BLaER1 (cell line): ENCODE measurements around the gene MEG3.

ENCODE experiments used
- H3K27ac ChIP-seq: shearing (Covaris generic); formaldehyde crosslinking; 2 replicates; pipeline ENCODE4 v1.8.1; 2022
- H3K27me3 ChIP-seq: shearing (Covaris generic); formaldehyde crosslinking; 2 replicates; pipeline ENCODE4 v1.8.1; 2022
- H3K36me3 ChIP-seq: shearing (Covaris generic); formaldehyde crosslinking; 2 replicates; pipeline ENCODE4 v1.8.1; 2022
- H3K4me1 ChIP-seq: shearing (Covaris generic); formaldehyde crosslinking; 2 replicates; pipeline ENCODE4 v1.8.1; 2022
- H3K4me2 ChIP-seq: shearing (Covaris generic); formaldehyde crosslinking; 2 replicates; pipeline ENCODE4 v1.8.1; 2022
- H3K4me3 ChIP-seq: shearing (Covaris generic); formaldehyde crosslinking; 2 replicates; pipeline ENCODE4 v1.8.1; 2022
- H3K9ac ChIP-seq: shearing (Covaris generic); formaldehyde crosslinking; 2 replicates; pipeline ENCODE4 v1.8.1; 2022
- H3K9me3 ChIP-seq: shearing (Covaris generic); formaldehyde crosslinking; 2 replicates; pipeline ENCODE4 v1.8.1; 2022
- H4K20me1 ChIP-seq: shearing (Covaris generic); formaldehyde crosslinking; 2 replicates; pipeline ENCODE4 v1.8.1; 2022
- Cebpa-rat ChIP-seq: shearing (Covaris generic); IDR thresholded peaks from 2 replicates; pipeline ENCODE4 v1.8.1; 2022

Gene MEG3

DNA sequence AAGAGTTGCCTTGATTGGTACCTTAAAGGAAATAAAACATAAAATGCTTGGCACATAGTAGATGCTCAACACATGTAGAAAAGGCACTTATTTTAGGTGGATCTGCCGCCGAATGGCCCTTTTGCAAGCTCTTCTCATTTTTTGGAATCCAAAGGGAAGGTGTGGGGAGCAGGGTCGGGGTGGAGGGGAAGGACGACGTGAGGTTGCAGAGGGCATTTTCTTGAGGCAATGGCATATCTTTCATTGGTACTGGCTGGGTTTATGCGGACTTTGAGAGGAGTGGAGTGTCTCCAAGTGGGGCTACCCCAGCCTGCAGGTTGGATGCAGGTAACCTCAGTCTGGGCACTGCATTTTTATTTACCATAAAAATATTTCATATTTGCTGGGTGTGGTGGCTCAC lies 69.5 kb downstream of the MEG3 start:
- Histone ChIP-seq H3K4me2 (no peak overlapping the region), H3K4me1 (peaks cover 40% of the 10 kb centered on the region), H3K9ac (no peak overlapping the region), H3K27ac (no peak overlapping the region), H3K36me3 (no peaks in the 10 kb centered on the region), H3K27me3 (peaks cover 7% of the 10 kb centered on the region; the same call in 1 of the 2 replicates), H3K9me3 (no peaks in the 10 kb centered on the region), H3K4me3 (no peak overlapping the region), H4K20me1 (no peaks in the 10 kb centered on the region)
- TF ChIP-seq Cebpa-rat: no peak

DNA sequence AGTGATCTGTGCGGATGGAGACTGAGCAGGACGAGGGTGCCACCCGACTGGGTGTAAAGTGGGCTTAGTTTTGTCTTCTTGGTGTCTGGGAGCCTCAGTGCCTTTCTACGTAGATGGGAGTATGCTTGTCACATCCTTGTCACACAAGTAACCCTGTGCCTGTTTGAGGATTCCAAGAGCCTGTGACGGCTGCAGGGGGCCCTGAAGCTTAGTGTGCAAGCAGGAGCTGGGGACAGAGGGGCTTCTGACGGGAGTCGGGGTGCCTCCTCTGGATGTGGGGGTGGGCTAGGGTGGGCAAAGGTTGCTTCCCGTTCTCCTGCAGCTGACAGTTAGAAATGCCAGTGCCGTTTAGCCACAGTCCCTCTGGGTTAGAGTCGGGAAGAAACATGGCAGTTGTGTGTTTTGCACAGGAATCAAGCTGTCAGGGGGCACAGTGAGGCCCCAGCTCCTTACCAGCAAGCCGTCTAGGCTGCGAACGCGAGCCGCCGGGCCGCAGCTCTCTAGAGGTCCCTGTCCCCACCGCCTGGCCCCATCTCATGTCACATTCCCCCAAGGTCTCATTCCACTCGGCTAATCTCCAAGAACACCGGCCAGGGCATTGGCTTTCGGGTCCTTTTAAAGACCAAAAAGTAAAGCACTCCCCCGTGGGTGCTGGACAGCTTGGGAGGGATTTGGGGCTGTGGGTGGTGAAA lies 70.6 kb downstream of the MEG3 start:
- Histone ChIP-seq H3K4me1 (peaks cover 48% of the 10 kb centered on the region), H3K9me3 (peaks cover 2% of the 10 kb centered on the region; the same call in 1 of the 2 replicates), H3K36me3 (no peaks in the 10 kb centered on the region), H3K4me2 (peak overlapping the region; percentile 30), H3K9ac (no peak overlapping the region), H3K27ac (0 out of 2 replicates have a peak overlapping the region, but pooled peaks have one; percentile 11), H4K20me1 (no peaks in the 10 kb centered on the region), H3K27me3 (peaks cover 9% of the 10 kb centered on the region; the same call in 1 of the 2 replicates), H3K4me3 (no peak overlapping the region)
- no peak for TF ChIP-seq Cebpa-rat

DNA sequence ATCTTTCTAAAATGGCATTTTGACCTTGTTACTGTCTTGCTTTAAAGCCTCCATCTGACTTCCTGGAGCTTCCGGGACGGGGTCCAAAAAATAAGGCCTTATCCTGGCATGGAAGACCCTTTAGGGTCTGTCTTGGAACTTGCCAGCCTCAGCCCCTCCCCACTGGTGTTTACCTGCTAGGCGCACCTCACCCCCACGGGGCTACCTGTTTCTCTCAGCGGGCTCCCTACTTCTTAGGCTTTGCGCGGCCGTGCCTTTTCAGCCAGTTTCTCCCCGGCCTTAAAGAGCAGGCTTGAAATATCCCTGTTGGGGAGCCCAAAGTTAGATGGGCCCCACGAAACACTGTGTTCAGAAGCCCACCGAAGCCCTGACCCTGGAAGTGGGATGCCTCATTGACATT lies 72.5 kb downstream of the MEG3 start:
- Histone ChIP-seq H3K27ac (no peak overlapping the region), H3K9ac (no peak overlapping the region), H3K4me2 (peak overlapping the region; percentile 88; the same call in 1 of the 2 replicates), H3K4me3 (no peak overlapping the region), H3K9me3 (peaks cover 7% of the 10 kb centered on the region; the same call in 1 of the 2 replicates), H4K20me1 (no peaks in the 10 kb centered on the region), H3K4me1 (peaks cover 45% of the 10 kb centered on the region), H3K36me3 (no peaks in the 10 kb centered on the region), H3K27me3 (peaks cover 9% of the 10 kb centered on the region)
- no peak for TF ChIP-seq Cebpa-rat

DNA sequence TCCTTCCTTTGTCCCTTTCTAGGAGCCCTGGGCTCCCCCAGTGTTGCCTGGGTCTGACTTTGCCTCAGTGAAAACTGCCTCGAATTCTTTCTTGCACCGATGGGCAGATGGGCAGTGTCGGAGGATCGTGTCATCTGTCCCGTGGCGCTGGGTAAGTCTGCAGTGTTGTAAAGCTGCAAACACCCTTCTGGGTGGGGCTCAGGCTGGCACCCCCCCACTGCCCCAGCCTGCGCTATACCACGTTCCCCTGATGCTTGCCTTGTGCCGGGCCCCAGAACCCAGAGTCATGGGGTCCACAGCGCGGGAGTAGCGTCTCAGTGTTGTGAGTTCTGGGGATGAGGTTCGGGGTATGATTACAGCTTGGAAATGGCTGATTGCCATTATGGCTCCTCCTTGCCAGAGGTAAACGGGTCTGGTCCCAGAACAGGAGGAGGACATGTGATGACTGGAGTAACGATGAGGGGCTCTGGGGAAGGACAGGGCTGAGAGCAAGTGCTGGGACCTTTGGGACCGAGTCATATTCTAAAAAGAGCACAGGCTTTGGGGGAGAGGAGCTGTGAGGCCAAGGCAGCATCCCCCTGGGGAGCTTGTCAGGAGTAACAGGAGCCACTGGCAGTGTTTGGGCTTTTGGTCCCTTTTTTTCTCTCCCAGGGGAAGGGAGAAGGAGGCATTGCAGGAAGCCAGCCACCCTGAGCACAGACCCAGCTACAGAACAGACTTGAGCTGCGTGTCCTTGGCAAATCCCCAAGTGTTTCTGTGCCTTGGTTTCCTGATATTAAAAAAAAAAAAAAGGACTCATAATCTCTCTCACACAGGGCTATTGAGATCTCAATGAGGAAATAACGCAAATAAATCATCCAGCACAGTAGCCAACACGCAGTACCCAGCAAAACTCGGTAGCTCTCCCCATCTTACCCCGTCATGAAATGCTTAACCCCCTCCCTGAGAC lies 73.3 kb downstream of the MEG3 start:
- Histone ChIP-seq H3K27ac (no peak overlapping the region), H3K4me3 (peak overlapping the region; percentile 11; the same call in 1 of the 2 replicates), H3K36me3 (no peaks in the 10 kb centered on the region), H3K4me1 (peaks cover 42% of the 10 kb centered on the region), H3K27me3 (peaks cover 14% of the 10 kb centered on the region), H3K9me3 (peaks cover 7% of the 10 kb centered on the region; the same call in 1 of the 2 replicates), H4K20me1 (no peaks in the 10 kb centered on the region), H3K4me2 (peak overlapping the region; percentile 88), H3K9ac (0 out of 2 replicates have a peak overlapping the region, but pooled peaks have one; percentile 48)
- no peak for TF ChIP-seq Cebpa-rat

DNA sequence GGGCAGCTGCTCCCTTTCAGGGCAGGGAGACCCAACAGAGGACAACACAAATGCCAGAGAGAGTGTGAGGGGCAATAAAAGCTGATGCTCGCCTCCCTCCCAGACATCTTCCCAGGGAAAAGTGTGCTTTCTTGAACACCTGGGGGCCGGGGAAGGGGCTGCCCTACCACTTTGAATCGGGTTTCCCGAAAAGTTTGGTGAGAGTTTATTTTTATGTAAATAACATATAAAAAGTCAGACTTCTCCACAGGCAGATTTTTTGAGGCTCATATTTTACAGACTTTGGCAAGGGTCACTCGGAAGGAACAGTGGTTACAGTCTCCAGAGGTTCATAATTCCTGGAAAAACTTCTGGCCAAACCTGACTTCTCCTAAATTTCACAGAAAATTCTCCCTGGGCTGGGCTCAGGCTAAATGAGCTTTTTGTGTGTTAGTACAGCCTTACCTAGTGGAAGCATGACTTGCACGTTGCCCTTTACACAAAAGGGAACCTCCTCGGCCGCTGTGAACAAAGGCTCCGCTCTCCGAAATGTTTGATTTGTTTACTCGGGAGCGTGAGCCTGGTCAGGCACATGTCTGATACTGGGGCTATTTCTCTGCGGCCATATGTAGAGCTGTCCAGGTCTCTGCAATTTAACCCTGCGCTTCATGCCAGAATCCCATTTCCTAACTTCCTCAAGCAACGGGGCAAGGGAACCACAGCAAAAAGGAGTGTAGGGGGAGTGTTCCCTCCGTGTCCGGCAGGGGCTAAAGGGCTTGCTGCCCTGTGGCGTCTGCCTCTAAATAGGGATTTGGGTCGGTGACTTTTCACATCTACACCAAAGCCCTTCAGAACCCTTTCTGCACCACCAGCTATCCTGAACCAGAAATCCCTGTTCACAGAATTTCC lies 74.2 kb downstream of the MEG3 start:
- peaks cover 7% of the 10 kb centered on the region; the same call in 1 of the 2 replicates for H3K9me3 ChIP-seq
- H3K36me3 ChIP-seq: no peaks in the 10 kb centered on the region
- H3K4me1 ChIP-seq: peaks cover 42% of the 10 kb centered on the region
- H3K4me2 ChIP-seq: peak overlapping the region; percentile 88
- H3K9ac ChIP-seq: peak overlapping the region; percentile 48
- peak overlapping the region; percentile 42; the same call in 1 of the 2 replicates for H3K4me3 ChIP-seq
- no peak for TF ChIP-seq Cebpa-rat
- no peaks in the 10 kb centered on the region for H4K20me1 ChIP-seq
- peaks cover 23% of the 10 kb centered on the region for H3K27me3 ChIP-seq
- H3K27ac ChIP-seq: no peak overlapping the region

DNA sequence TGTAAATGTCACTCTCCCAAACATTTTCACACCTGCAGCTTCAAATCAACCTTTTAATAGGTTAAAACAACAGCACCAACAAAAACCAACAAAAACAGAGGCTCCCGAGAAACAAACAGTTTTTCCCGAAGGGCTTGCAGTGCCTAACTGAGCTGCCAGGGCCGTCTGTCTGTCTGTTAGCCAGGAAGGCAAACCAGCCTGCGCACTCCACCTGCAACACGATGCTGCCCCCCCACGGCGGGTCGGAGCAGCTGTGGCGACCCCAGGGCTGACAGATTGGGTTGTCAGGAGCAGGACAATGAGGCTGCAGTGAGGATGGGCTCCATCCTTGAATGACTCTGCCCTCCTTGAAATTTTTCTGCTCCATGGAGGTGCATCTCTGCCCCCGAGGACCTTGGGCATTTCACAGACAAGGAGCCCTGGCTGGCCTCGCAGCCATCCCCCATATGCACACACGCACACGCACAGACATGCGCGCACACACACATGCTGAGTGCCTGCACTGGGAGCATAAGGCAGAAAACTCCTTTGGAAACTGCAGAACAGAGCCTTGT lies 75.0 kb downstream of the MEG3 start:
- Histone ChIP-seq H3K4me1 (peaks cover 42% of the 10 kb centered on the region), H3K27me3 (peaks cover 28% of the 10 kb centered on the region), H3K36me3 (no peaks in the 10 kb centered on the region), H4K20me1 (no peaks in the 10 kb centered on the region), H3K27ac (no peak overlapping the region), H3K4me3 (no peak overlapping the region), H3K9ac (0 out of 2 replicates have a peak overlapping the region, but pooled peaks have one; percentile 48), H3K4me2 (peak overlapping the region; percentile 88), H3K9me3 (peaks cover 7% of the 10 kb centered on the region; the same call in 1 of the 2 replicates)
- TF ChIP-seq Cebpa-rat: no peak

DNA sequence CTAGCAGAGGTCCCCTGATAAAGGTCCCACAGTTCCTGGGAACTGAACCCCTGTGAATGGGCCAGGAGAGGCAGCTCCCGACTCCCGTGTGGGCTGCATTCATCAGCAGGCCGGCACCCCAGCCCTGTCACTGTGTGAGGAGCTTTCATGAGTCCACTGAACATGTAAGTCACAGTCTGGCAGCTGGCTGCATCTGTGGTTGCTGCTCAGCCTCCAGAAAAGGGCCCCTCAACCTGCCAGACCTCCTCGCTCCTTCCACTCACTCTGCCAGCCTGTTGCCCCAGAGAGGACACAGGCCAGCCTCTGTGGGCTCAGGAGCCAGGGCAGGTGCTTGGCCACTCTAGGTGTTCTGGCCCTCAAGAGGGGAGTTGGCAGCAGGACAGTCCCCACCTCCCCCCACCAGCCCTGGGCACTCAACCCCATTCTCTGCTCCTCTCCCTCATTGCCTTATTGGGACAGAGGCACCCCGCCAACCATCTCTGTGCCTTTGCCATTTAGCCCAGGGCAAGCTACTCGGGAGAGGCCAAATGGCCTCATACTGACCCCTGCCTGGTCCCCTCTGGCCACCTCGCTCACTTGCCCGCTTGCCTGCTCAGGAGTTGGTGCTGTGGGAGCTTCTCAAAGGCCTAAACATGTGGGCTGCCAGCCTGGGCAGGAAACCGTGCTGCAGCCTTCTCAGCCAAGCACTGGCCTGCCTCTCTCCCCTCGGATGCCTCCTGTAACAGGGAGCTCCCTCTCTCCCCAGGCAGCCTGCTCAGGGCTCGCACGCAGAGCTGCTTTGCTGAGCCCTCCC lies 75.7 kb downstream of the MEG3 start:
- TF ChIP-seq Cebpa-rat: no peak
- H4K20me1 ChIP-seq: no peaks in the 10 kb centered on the region
- no peak overlapping the region for H3K27ac ChIP-seq
- no peak overlapping the region for H3K4me3 ChIP-seq
- H3K4me2 ChIP-seq: peak overlapping the region; percentile 88; the same call in 1 of the 2 replicates
- H3K9me3 ChIP-seq: peaks cover 7% of the 10 kb centered on the region; the same call in 1 of the 2 replicates
- H3K36me3 ChIP-seq: no peaks in the 10 kb centered on the region
- no peak overlapping the region for H3K9ac ChIP-seq
- H3K27me3 ChIP-seq: peaks cover 28% of the 10 kb centered on the region
- H3K4me1 ChIP-seq: peaks cover 39% of the 10 kb centered on the region
